Endothelial cell of hepatic sinusoid (primary cell): Measurements from ENCODE around the gene ABHD2.

Experiments
- in situ Hi-C: cut with HindIII; loops from 2 replicates; pipeline ENCODE4 v1.10.0; 2017; ENCODE audit warnings: low sequenced_read_pairs

Gene ABHD2

GRCh38 chr15:89096664-89097063 lies 8.4 kb downstream of the ABHD2 start:
- in situ Hi-C loops: no loop called here

DNA sequence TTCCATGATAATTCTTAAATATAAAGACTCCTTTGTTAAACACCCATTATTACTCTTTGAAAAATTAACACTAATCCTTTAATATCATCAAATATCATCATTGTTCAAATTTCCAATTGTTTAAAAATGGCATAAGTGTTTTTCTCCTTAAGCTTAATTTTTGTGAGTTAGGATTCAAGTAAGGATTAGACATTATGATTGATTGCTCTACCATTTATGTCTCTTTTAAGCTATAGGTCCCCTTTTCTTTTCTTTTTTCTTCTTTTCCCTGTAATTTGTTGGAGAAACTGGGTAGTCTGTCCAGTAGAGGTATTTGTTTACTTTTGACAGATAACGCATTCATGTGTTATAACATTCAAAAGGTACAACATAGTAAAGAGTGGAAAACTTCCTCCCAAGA lies 9.1 kb downstream of the ABHD2 start:
- in situ Hi-C loops: no loop called here

- in situ Hi-C loops: no loop called here
These were observed 10.0 kb downstream of the ABHD2 start for GRCh38 chr15:89098281-89098680.

GRCh38 chr15:89099968-89100367 lies 11.7 kb downstream of the ABHD2 start:
- in situ Hi-C loops: no loop called here

GRCh38 chr15:89101302-89102193 lies 13.3 kb downstream of the ABHD2 start:
- in situ Hi-C loops: no loop called here

- in situ Hi-C loops: no loop called here
These were observed 15.4 kb downstream of the ABHD2 start for GRCh38 chr15:89103481-89104171.

DNA sequence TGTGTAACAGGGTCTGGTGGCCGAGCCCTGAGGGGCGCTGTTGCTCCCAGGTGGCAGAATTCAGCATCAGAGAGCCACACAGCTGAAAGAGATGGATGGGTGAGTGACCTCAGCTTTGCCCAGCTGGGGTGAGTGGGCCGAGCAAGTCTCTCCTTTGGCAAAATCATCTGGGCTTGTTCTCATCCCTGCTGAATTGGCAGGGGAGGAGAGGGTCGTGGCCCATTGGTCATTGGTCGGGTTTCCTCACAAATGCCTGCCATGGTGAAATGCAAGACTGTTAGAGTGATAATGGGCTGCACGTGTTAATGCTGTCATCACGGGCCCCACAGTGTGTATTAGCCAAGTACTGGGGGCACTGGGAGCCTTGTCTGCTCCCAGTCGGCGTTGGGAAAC lies 15.9 kb downstream of the ABHD2 start:
- in situ Hi-C loops: no loop called here

DNA sequence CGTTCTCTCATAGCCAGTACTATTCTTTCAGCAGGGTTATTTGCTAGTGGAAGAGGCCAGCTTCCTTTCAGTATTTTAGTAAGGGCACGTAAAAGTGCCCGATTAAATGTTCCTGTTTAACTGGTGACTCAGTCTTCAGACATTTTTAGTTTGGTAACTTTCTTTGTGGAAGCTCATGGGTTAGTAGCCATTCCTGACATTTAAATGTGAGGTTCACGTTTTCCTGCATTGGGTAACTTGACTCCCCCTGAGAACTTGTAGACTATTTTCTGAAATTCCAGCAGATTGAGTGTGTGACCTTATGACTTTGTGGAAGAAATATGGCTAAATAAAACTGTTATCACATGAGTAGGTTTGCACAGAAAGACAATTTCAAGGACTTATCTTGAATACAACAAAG lies 16.9 kb downstream of the ABHD2 start:
- in situ Hi-C loops: no loop called here

DNA sequence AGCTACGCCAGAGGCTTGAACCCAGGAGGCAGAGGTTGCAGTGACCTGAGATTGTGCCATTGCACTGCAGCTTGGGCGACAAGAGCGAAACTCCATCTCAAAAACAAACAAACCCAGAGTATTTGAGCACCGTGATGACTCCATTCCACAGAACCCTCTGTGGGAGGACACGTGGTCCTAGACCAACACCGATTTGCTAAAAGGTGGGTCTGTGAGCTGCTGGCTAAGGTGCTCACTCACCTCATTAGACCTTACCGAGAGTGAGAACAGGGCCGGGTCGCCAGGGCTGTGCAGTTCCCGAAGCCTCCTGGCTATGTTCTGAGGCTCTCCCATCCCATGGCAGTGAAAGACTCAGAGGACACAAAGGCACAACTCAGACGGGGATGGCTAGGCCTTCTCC lies 17.9 kb downstream of the ABHD2 start:
- in situ Hi-C loops: no loop called here

DNA sequence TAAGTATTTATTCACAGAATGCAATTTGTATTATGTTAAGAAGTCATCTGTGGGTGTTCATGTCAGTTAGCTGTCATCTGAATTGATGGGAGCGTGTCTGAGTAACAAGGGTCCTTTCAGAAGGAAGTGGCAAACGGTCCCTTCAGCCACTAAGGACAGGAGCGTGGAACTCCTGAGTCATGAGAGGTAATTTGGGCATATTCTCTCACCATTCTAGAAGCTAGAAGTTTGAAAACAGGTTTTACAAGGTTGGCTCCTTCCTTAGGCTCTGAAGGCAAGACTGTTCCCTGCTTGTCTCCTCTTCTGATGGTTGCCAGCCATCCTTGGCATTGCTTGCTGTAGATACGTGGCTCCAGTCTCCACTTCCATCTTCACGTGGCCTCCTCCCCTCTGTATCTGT lies 19.7 kb downstream of the ABHD2 start:
- in situ Hi-C loops: no loop called here

DNA sequence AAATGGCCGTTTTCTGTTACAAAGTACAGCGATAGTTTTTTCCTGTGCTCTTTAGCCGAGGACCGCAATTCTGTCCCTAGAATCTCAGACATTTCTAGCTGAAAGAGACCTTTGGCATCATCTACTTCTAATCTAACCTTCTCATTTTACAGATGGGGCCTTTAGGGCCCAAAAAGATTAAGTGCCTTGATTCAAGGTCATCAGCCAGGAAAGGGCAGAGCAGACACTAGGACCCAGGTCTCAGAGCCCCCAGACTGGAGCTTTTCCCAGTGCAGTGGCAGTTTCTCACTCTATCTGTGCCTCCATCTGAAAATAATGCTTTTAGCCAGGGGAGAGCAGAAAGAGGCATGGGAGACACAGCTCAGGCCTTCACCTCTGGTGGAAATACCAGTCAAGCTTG lies 20.6 kb downstream of the ABHD2 start:
- in situ Hi-C loops: no loop called here

DNA sequence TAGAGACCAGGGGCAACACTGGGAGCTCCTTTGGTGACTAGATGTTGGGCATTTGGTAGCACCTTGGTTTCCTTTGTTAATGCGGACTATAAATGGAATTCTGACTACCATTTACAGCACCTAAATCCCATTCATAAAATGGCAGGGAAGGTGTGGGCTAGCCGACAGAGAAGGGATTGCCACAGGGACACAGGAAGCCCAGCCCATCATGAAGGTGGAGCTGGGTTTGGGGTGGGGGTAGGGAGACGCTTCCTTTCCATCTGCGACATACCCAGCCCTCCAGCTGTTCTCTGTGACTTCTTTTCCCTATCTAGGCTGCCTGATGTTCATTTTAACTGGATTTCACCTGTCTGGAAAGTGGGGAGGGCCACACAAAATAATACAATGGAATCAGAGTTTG lies 21.0 kb downstream of the ABHD2 start:
- in situ Hi-C loops: no loop called here

- in situ Hi-C loops: no loop called here
These were observed 21.8 kb downstream of the ABHD2 start for GRCh38 chr15:89110060-89110459.

DNA sequence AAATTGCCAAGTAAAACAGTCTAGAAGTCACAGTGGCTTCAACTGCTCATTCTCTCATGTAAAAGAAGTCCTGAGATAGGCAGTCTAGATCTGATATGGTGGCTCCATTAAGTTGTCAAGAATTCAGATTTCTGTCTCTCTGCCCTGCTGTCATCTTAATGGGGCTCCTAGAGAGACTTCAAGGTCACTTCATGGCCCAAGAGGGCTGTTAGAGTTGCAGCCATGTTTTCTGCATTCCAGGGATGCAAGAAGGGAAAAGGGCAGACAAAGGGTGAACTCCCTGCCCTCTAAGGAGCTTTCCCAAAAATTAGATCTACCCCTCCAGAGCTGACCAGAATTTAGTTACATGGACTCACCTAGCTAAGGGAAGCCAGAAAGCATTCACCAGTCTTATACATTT lies 23.1 kb downstream of the ABHD2 start:
- in situ Hi-C loops: no loop called here

GRCh38 chr15:89111961-89112340 lies 23.7 kb downstream of the ABHD2 start:
- in situ Hi-C loops: no loop called here

- in situ Hi-C loops: no loop called here
These were observed 24.2 kb downstream of the ABHD2 start for GRCh38 chr15:89112341-89112971.

DNA sequence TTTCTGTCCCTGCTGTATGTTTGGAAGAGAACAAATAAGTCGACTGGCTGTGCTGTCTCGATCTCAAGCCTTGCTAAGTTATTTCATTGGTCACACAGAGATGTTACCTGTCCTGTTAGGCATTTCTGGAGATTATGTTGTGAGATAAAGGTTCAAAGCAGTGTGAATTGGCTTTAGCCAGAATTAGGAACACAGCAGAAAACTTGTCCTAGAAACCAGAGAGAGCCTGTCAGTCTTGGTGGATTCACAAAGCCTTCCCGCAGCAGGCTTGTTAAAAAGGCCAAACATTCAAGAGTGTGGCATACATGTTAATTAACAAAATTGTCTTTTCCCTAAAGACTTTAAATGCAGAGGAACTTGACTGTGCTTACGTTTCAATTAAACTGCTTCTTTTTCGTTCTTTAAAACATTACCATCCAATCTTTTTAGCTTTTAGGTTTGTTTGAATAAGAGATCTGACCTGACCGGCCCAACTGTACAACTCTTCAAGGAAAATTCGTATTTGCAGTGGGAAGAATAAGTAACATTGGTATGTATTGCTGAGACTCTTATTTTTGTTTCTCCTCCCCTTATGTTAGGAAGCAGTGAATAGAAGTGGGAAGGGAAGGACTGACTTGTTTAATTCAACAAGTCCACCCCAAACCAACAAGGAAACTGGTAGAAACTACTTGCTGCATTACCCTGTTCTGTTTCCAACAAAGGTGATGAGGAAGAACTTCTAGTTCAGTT lies 25.2 kb downstream of the ABHD2 start:
- in situ Hi-C loops: no loop called here

DNA sequence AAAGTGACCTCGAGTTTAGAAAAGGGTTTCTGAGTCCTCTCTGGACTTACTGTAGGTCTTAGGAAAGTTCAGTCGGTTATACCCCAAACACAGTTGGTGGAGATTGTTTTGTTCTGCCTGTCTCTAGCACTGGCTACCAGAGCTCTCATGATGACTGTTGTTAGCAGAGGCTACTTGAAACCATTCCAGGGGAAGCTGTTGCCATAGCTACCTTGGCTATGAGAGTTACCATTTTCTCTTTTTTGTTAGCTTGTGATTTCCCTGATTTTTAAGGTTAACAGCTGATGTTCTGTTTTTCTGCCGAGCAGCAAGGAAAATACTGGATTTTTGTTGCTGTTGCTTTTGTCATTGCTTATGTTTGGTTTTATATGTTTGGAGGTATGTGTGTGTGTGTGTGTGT lies 26.7 kb downstream of the ABHD2 start:
- in situ Hi-C loops: no loop called here

GRCh38 chr15:89115547-89115946 lies 27.3 kb downstream of the ABHD2 start:
- in situ Hi-C loops: no loop called here

GRCh38 chr15:89116404-89116803 lies 28.1 kb downstream of the ABHD2 start:
- in situ Hi-C loops: no loop called here

DNA sequence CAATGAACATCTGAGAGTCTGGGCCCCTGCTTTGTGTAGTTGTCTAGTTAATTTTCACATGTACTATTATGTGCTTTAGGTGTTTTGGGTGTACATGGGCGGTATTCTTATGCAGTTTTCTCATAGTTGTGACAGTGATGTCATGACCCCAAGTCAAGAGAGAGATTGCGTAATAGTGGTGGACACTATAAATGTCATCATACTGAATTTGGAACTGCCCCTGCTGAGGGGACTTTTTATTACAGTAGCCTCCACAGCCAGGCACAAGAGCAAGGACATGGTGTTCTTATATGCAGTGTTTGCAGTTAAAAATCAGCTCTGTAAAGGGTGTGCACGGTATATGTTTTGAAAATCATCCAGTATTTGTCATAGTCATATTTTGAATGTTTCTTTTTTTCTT lies 29.5 kb downstream of the ABHD2 start:
- in situ Hi-C loops: no loop called here
